HEK293 (cell line): Measurements from ENCODE around the gene TNIK.

ENCODE experiments used
- SETDB1 ChIP-seq: IDR thresholded peaks from one replicate; pipeline ENCODE4 v1.6.1; 2017; ENCODE audit warnings: mild to moderate bottlenecking, low read length, moderate library complexity, mixed read lengths; ENCODE audit not compliant: insufficient read length
- ZNF23 ChIP-seq: fragments of 450-650 bp; formaldehyde crosslinking; IDR thresholded peaks from 2 replicates; pipeline ENCODE4 v1.5.1; 2016; ENCODE audit warnings: missing biosample characterization, missing genetic modification characterization, borderline replicate concordance
- ZNF280C ChIP-seq: fragments of 450-650 bp; formaldehyde crosslinking; IDR thresholded peaks from 2 replicates; pipeline ENCODE4 v1.5.1; 2016; ENCODE audit warnings: missing biosample characterization, missing genetic modification characterization
- ZNF501 ChIP-seq: fragments of 450-650 bp; formaldehyde crosslinking; IDR thresholded peaks from 2 replicates; pipeline ENCODE4 v1.5.1; 2016; ENCODE audit warnings: missing biosample characterization, missing genetic modification characterization
- ZNF585B ChIP-seq: fragments of 450-650 bp; formaldehyde crosslinking; IDR thresholded peaks from 2 replicates; pipeline ENCODE4 v1.5.1; 2016; ENCODE audit warnings: missing biosample characterization, missing genetic modification characterization
- TF ChIP-seq, protein P1 (sequence below): fragments of 450-650 bp; formaldehyde crosslinking; IDR thresholded peaks from 2 replicates; pipeline ENCODE4 v1.5.1; 2016; ENCODE audit warnings: missing biosample characterization, missing genetic modification characterization

DNA sequence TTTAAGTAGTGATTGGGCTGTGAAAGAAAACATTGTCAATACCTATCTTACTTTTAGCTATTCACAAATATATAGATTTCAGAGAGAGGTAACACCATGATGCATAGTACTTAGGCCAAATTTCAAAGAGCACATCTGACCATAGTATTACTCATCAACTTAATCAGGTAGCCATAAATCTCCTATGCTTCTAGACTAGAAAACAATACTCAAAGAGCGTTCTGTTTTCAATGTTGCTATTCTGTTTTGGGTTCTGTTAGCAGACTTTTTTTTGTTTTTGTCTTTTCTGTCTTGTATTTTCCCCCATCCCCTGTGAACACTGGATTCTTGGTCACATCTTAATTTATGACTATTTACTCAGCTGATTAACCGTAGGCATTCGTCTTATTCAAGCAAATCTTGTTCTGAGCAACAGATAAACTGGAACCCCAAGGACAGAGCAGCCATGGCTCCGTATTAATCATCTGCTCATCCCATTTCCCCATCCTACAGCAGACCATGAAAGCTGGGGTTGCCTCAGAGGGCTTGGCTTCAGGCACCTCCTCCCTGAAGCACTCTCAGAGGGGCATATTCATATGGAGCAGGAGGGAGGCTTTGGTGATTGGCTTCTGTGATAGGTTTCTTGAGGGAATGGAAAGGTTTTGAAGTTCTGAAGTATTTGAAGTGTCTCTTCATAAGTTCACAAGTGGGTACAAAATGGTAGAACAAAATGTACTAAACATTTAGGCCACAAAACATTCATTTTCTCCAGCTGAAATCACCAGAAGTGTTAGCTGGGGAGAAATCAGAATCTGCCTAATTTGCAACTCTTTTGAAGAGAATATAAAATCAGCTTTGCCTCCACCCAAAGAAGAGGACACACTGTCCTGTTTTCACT lies 105.3 kb downstream of the TNIK start:
- TF ChIP-seq ZNF585B (tag by site-specific recombination) (no peak), ZNF501 (tag by site-specific recombination) (no peak), SETDB1 (no peak), ZNF23 (no peak), ZNF280C (tag by site-specific recombination) (no peak)
- TF ChIP-seq, protein P1, sequence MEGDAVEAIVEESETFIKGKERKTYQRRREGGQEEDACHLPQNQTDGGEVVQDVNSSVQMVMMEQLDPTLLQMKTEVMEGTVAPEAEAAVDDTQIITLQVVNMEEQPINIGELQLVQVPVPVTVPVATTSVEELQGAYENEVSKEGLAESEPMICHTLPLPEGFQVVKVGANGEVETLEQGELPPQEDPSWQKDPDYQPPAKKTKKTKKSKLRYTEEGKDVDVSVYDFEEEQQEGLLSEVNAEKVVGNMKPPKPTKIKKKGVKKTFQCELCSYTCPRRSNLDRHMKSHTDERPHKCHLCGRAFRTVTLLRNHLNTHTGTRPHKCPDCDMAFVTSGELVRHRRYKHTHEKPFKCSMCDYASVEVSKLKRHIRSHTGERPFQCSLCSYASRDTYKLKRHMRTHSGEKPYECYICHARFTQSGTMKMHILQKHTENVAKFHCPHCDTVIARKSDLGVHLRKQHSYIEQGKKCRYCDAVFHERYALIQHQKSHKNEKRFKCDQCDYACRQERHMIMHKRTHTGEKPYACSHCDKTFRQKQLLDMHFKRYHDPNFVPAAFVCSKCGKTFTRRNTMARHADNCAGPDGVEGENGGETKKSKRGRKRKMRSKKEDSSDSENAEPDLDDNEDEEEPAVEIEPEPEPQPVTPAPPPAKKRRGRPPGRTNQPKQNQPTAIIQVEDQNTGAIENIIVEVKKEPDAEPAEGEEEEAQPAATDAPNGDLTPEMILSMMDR = no peak
